Stimulated activated CD8-positive, alpha-beta memory T cell treated with anti-CD3 and anti-CD28 coated beads, Interleukin-4, amount 100 ng/mL, for 24 hours (primary cell): ENCODE measurements around the gene MED27.
A peak's percentile ranks its signal among the peaks of the same experiment; 100 is the strongest.

Source experiments
- DNase-seq: peaks from one replicate; pipeline ENCODE4 v3.0.0-alpha.2; 2020; ENCODE audit warnings: low read depth

The MED27 gene

DNA sequence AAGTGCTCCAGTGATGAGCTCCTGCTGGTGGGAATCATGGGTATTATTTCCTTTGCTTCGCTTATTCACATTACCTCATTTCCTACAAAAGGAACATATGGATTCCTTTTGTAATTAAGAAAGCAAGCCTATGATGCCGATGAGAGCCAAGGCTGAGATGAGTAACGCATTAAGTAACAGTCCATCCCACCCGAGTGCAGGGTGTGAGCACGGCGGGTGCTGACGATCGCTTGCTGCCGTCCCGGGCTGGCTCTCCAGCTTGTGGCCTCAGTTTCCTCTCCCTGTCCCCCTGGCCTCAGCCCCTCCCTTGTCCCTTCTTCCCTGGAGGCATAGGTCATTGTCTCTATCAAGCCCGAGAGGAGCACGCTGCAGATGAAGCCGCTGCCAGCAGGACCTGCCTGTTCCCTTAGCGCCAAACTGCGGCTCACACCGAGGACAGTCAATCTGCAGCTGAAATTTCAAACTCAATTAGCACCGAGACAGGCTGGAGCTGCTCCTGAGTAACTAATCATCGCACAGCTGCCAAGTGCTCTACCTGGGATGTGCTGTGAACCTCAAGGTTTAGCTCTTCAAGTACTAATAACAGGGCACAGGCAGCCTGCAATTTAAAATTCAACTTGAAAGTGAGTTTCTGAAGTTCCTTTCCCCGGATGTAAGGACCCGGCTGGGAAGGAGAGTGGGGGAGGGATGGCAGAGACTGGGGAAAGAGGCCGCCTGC lies 224.6 kb downstream of the MED27 start:
- DNase-seq: no peak

GRCh38 chr9:131854334-131854733 lies 225.3 kb downstream of the MED27 start:
- no peak for DNase-seq

DNA sequence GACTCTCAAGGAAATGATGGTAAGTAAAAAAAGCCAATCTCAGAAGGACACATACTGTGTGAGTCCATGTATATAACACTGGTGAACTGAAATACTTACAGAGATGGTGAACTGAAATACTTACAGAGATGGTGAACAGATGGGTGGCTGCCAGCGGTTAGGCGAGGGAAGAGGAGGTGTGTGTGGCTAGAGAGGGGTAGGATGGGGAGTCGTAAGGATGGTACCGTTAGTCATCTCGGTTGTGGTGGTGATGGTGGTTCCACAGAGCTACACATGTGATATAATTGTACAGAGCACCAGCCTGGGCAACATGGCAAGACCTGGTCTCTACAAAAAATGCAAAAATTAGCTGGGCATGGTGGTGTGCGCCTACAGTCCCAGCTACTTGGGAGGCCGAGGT lies 226.2 kb downstream of the MED27 start:
- DNase-seq: no peak

DNA sequence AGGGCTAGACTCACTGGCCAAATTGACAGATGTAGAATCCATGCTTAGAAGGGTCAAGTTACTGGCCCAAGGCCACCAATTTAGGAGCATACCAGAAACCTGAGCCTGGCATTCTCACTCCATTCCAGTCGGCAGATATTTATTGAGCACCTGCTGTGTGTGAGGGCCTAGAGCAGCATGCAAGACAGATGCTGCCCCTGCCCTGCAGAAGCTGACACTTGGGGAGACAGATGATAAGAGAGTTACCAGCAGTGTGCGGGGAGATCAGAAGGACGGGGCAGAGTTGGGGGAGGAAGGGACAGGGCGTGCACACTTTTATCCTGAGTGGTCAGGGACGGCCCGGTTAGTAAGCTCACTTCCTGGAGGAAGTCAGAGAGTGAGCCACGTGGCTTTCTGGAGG lies 228.3 kb downstream of the MED27 start:
- no peak for DNase-seq

DNA sequence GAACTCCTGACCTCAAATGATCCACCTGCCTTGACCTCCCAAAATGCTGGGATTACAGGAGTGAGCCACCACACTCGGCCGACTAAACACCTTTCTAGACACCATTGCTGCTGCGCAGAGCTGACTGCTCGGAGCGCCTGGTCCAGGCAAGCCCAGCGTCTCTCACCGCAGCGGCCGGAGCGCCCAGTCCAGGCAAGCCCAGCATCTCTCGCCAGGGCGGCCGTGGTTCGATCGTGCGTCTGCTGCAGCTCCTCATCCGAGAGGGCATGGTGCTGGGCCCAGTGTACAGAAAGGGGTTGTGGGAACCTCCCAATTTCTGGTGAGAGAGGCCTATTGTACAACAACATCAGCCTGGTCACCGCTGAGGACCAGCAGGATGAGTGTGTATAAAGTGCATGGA lies 230.3 kb downstream of the MED27 start:
- no peak for DNase-seq

DNA sequence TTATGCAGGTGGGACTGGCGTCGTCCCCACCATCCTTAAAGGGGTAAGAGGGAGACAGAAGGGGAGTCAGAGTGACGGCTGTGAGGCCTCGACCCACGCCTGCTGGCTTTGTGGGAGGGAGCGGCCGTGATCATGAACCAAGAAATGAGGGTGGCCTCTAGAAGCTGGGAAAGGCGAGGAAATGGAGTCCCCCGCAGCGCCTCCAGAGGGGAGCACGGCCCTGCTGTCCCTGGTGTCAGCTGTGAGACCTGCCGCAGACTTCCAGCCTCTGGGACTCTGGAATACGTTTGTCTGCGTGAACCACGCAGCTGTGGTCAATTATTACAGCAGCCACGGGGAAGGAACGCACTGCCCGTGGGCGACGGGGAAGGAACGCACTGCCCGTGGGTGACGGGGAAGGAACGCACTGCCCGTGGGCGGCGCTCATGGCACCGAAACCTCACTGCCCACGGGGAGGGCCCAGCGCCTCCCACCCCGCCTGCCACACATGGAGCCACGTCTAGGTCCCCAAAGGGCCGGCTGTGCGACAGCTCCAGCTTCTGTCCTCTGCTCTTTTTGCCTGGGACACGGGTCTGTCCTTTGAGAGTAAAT lies 231.0 kb downstream of the MED27 start:
- DNase-seq: no peak

GRCh38 chr9:131847665-131848354 lies 231.9 kb downstream of the MED27 start:
- no peak for DNase-seq

DNA sequence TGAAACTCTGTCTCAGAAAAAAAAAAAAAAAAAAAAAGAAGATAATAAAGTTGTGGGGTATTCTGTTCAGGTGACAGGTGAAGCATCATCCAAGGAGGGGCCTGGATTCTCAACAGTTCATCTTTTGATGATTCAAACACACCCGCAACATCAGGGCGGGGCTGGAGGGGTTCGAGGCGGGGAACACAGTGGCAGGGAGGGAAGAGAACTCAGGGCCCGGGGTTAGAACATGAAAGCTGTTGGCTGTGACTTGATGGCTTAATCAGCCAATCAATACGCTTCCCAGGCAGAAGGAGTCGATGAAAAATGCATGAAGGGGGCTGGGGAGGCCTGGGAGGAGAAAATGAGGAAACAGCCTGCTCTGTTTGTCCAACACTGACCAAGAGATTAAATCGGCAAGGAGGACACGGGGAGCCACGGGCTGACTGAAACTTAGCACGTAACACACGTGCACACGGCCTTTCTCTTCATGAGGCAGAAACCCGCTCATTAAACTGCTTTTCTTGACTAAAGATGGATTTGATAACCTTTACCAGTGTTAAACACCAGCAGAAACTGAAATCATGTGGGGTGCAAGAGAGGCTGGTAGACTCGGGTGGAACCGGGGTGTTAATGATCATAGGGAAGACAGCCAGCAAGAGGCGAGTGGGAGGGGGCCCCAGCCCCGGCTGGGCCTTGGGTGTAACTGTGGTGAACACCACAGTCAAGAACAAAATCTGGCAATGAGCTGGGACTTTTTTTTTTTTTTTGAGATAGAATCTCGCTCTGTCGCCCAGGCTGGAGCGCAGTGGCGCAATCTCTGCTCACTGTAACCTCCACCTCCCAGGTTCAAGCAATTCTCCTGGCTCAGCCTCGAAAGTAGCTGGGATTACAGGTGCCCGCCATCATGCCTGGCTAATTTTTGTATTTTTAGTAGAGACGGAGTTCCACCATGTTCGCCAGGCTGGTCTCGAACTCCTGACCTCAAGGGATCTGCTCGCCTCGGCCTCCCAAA lies 234.1 kb downstream of the MED27 start:
- DNase-seq: no peak

DNA sequence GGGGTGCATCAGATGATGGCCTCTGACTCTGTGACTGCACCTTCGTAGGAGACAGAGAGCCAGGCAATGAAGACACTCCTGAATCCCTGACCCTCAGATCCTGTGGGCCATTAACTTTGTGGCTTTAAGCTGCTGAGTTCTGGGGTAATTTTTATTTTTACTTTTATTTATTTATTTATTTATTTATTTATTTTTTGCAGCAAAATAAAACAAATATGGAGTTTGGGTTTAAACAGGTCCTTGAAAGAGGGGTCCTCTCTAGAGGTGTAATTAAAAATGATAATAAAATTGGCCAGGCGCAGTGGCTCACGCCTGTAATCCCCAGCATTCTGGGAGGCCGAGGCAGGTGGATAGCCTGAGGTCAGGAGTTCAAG lies 234.9 kb downstream of the MED27 start:
- DNase-seq: no peak

- no peak for DNase-seq
Measured at GRCh38 chr9:131843989-131844744, 235.5 kb downstream of the MED27 start.

DNA sequence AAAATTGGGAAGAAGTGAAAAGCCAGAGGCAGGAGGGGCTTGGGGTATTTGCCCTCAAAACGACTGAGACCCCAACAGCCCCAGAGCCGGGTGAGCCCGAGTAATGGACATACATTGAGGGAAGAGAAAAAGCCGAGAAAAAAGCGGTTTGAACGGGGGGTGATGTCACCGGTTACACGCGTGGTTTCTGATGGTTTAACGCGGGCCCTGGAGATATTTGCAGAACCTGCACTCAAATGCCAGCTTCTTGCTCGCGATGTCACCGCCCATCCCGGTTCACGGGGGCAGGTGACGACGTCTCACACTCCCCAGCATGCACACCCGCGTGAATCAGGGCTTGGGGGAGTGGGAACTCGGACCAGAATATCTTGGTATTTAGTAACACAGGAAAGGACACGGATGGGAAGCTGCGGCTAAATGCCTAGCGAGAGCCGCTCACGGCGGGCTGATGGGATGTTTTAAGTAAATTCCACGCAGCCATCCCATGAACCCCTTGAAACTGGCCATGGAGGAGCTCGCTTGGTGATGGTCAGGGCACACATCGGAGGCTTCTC lies 237.8 kb downstream of the MED27 start:
- no peak for DNase-seq

DNA sequence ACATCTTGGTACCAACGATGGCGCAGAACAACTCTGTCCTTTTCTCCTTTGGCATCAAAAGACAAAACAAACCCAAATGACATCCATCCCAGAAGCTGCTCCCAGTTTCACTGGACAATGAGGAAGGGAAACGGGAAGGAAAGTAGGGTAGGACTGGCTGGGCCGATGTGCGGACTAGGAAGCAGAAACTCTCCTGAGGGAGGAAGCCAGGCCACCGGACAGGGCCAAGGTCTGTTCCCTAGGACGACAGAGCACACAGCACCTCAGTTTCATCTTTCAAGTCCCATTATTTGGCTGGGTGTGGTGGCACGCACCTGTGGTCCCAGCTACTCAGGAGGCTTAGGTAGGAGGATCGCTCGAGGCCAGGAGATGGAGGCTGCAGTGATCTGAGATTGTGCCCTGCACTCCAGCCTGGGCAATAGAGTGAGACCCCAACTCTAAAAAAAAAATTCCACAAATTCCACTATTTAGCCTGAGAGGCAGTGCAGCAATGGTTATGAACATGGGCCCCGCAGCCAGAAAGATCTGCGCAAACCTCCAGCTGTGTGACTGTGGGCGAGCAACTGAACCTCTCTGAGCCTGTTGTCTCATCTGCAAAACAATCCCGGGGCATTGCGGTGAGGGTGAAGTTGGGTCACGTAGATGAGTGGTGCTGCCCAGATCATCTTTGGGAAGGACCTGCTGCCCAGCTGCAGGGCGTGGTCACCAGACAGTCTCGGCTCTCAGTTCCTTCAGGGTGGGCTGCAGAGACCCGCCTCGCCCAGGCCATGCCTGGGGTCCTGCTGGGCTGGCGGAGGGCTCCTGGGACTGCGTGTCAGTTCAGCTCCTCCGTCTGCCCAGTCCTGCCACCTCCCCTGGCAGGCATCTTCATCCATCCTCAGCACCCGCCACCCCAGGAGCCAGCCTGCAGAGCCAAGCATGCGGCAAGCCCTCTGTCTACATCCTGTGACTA lies 238.6 kb downstream of the MED27 start:
- no peak for DNase-seq

DNA sequence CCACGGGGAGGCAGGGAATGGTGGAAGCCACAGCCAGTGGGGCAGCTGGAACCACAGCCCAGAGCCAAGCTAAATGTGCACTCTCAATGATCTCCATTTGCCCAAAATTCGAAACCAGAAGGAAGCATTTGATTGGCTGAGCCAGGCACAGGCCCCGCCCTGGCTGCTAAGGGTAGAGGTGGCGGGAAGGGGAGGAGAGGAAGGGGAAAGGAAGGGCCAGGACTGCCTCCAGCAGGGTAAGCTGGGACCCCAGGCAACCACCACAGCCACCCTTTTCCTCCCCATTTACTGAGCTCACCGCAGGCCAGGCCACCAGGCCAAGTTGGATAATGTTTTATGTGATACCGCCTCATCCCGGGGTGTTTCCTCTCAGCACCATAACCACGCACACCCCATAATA lies 239.4 kb downstream of the MED27 start:
- DNase-seq: no peak

DNA sequence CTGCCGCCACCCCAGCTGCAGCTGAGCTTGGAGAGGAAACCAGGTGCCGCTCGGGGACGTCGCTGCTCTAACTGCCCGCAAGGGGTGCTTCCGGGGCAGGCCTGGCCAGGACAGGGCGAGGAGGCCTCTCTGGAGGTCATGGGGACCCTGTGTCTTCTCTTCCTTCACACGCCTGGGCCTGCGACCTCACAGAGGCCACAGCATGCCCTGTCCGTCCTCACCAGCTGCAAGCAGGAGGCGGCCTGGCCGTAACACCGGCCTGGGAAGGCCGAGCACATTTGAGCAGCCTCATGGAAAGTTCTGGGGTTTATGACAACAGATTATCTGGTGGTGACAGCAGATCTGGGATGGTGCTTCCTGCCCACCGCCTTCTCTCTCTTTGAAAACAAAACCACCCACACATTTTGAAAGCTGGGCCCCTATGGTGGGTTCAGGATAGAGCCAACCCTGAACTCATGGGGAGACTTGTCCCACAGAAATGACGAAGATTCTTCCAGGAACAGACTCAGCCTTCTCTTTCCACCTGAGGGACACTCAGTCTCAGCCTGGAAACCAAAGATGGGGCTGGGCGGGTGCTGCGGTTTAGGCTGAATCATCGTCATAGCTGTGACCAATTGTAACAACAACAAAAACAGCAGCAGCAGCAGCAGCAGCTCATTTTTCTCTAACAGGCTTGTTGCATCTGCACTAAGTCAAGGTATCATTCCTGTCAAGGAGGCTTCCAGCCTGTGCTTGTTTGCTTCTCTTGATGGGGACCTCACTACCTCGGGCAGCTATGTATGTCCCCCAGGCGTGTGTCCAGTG lies 240.2 kb downstream of the MED27 start:
- peak; percentile 24 for DNase-seq

- DNase-seq: no peak
Measured at GRCh38 chr9:131838530-131839280, 241.0 kb downstream of the MED27 start.

- no peak for DNase-seq
Measured at GRCh38 chr9:131837836-131838235, 241.8 kb downstream of the MED27 start.

GRCh38 chr9:131837316-131837715 lies 242.4 kb downstream of the MED27 start:
- no peak for DNase-seq

GRCh38 chr9:131836607-131837315 lies 242.9 kb downstream of the MED27 start:
- DNase-seq: no peak
